ENCODE results near the gene CCDC59. TPM values are rescaled to one million over a fixed set of nuclear protein-coding genes. Genes with fewer than 3 reads are reported as not detected.
"Not testable (repeated sequence)": the region's sequence is repeated elsewhere in the genome, so short reads cannot be mapped to it uniquely, and the experiment has no call there.

CCDC59 gene, protein sequence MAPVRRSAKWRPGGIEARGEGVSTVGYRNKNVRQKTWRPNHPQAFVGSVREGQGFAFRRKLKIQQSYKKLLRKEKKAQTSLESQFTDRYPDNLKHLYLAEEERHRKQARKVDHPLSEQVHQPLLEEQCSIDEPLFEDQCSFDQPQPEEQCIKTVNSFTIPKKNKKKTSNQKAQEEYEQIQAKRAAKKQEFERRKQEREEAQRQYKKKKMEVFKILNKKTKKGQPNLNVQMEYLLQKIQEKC
- 28.1 TPM for total RNA-seq
- long read RNA-seq, transcript CCDC59-203 (4 exons, 984 nt): major isoform, 9 of 19 reads
- long read RNA-seq, transcript CCDC59-201 (4 exons, 1,983 nt): minor isoform, 8 of 19 reads
- long read RNA-seq, partial matches to known transcripts: 1 of 19 reads
- long read RNA-seq, other reads (novel, unspliced or antisense): 0 of 19 reads

DNA sequence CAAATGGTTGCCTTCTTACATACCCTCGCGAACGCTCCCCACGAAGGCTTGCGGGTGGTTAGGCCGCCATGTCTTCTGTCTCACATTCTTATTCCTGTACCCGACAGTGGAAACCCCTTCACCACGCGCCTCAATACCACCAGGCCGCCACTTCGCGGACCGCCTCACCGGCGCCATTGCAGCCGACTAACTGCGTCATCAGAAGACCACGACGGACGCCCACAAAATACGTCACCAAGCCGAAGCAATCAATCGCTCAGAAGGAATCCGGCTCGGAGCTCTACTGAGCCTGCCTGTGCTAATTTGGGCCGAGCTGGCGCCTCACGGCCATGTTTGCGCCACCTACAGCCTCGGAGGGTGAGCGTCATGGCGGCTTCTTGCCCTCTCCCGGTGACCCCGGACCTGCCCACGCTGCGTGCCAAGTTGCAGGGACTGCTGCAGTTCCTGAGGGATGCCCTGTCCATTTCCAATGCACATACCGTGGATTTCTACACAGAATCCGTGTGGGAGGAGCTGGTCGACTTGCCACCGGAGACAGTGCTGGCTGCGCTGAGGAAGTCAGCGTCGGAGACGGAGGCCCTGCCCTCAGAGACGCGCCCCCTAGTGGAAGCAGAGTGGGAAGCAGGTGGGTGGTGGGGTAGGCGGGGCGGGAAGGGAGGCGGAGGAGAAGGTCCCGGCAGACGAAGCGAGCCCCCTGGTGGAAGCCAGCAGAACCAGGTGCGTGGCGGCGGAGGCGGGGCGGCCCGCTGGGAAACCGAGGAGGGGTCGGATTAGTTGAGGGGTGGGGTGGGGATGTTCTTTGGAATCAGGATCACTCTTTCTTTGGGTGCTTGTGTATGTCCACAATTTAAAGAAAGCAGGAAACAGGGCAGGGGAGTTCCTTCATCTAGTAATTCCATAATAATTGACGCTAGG lies at the start of gene CCDC59, which contains the start of gene METTL25:
TSS of gene CCDC59 (minus strand) at position 188 of the 915 bp plus-strand sequence. CDS start at position 177, 11 bp downstream.
TSS of gene METTL25 (plus strand) at position 330 of the 915 bp plus-strand sequence. CDS start at position 367, 37 bp downstream.
- DNase-seq (peak; percentile 97), ATAC-seq (peak; percentile 98)
- intact Hi-C loops (cut with micrococcal nuclease): no loop called here

DNA sequence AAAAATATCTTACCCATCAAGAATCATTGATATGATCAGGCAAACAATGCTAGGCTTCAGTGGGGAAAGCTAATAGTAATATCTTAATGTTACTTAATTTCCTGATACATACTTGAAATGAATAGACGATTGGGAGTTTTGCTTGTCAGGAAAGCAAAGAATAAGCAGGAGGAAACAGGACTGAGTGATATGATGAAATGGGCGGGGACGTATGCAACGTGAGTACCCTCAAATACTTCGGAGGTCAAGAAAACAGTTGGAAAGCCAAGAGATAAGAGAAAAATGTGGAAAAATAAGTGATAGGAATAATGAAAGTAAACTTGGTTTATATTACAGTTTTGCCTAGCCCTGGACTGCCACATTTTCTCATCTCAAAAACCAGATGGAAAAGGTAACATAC lies 49.3 kb upstream of the CCDC59 start:
- ATAC-seq: no peak
- DNase-seq: no peak
- intact Hi-C loops (cut with micrococcal nuclease): no loop called here

DNA sequence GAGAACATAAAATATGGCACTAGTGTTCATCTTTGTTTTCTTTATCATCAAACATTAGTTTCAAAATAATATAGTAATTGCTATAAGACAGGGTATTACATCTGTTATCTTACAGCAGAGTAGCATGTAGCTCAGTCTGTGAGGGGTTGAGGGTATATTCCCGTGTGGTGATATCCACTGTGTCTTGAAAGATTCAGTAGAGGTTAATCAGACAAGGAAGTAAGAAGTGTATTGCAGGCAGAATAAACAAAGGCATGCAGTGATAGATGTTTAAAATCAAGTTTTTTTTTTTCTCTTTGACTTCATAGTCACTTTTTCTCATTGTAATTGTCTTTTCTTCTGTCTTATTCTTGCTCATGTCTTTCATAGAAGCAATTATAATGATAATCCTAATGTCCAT lies 48.5 kb upstream of the CCDC59 start:
- intact Hi-C loops (cut with micrococcal nuclease): no loop called here
- ATAC-seq: no peak
- DNase-seq: no peak

DNA sequence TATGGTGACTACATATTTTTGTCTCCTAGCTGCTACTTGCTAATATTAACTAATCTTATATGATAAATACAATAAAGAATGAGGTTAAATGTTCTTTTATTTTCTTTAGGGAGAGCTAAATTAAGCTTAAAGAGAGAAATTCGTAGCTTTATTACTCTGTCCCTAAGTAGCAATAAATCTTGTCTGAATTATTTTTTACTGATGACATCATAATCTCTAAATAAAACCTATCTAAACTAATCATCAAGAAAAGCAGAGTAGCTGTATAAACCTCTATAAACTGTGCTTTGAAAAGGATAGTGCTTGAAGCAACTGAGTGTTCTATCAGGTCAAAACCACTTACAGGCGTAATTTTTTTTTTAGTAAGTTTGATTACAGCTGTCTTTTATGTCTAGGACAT lies 42.6 kb upstream of the CCDC59 start:
- intact Hi-C loops (cut with micrococcal nuclease): no loop called here
- ATAC-seq (no peak), DNase-seq (no peak)

DNA sequence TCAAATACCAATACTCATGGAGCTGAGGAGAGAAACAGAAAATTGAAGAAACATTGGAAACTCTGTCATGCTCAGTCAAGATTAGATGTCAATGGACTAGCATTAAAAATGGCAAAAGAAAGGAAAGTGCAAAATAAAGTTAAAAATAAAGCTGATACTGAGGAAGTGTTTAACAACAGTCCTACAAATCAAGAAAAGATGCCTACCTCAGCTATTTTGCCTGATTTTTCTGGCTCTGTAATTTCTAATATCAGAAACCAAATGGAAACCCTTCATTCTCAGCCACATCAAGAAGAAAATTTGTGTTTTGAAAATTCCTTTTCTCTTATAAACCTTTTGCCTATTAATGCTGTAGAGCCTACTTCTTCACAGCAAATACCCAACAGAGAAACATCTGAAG lies 40.7 kb upstream of the CCDC59 start:
- ATAC-seq (no peak), DNase-seq (no peak)
- intact Hi-C loops (cut with micrococcal nuclease): no loop called here

DNA sequence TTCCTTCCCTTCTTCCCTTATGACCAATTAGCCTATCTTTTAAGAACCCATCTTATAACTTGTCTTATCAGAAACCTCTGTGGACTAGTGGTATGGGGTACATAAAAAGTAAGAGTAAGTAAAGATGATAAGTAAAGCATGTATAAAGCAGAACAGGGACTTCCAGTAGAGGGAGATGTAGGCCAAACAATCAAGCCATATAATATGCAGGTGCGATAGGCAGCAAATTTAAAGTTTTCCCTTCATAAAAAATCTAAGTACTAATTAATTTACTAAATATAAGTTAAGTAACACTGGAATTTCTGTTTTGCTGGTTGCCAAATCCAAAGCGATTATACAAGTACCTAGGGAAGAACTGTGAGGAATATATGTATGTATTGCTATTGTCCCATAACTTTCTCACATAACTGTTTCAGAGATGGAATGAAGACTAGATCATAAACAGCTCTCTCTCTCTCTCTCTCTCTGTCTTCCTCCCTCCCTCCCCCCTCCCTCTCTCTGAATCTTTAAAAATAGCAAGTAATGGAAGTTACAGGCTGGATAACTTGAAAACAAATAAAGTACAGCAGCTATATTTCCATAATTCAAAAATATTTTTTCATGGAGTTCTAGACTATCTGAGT lies 25.9 kb upstream of the CCDC59 start:
- intact Hi-C loops (cut with micrococcal nuclease): no loop called here
- ATAC-seq: no peak
- DNase-seq: no peak

DNA sequence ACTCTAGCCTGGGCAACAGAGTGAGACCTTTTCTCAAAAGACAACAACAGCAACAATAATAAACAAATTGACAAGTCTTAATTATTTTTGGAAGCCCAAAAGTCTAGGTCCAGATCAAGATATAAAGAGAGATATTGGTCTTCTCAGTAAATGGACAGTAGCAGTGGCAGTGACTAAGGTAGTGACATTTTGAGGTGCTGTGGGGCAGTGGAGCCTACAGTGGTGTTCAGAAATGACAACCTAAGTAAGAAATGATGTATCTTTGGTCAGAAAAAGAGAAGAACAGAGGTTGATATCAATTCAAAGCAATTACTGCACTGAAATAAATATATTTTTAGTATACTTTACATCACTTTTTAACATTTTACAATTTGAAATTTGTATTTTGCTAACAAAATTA lies 20.8 kb upstream of the CCDC59 start:
- no peak for ATAC-seq
- intact Hi-C loops (cut with micrococcal nuclease): no loop called here

DNA sequence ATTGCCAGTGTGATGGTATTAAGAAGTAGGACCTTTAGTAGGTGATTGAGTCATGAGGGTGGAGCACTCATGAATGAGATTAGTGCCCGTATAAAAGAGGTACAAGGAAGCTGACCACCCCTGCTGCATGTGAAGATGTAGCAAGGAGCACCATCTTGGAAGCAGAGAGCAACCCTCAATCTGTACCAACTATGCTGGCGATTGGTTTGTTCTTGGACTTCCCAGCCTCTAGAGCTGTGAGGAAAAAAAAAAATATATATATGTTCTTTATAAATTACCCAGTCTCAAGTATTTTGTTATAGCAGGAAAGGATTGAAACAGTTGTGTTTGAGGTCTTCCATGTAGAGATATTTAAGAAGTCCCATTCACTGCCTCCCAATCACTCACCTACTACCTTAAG lies 17.0 kb upstream of the CCDC59 start:
- DNase-seq: no peak
- no peak for ATAC-seq
- intact Hi-C loops (cut with micrococcal nuclease): no loop called here

More for the DNA sequence above, 20.8 kb upstream of the CCDC59 start:
- no peak for DNase-seq

DNA sequence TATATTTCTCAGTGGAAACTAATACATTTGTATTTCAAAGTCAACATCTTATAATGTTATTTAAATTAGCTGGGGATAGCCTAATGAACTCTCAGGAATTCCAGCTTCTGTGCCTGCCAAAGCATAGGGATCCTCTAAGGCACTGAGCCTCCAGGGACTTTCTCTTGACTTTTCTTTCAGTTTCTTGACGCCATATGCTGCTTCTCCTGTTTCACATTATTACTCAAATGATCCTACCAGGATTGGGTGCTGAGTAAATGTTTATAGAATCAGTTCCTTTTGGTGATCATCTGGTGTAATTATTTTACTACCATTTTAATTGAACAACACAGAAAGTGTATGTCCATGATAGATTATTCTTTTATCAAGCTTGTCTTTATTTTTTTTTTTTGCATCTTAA lies 8.0 kb upstream of the CCDC59 start:
- intact Hi-C loops (cut with micrococcal nuclease): no loop called here
- no peak for ATAC-seq
- no peak for DNase-seq

DNA sequence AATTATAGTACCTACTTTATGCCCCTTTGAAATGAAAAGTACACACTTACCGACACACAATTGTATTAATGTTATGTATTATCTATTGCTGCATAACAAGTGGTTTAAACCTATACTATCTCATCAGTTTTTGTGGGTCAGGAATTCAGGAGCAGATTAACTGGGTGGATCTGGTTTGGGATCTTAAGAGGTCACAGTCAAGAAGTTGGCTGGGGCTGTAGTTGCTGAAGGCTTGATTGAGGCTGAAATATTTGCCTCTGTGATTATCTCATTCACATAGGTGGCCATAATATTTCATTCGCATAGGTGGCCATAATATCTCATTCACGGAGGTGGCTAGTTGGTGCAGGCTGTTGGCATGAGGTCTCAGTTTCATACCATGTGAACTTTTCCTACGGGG lies 5.8 kb upstream of the CCDC59 start:
- ATAC-seq (peak; percentile 46), DNase-seq (no peak)
- intact Hi-C loops (cut with micrococcal nuclease): no loop called here

DNA sequence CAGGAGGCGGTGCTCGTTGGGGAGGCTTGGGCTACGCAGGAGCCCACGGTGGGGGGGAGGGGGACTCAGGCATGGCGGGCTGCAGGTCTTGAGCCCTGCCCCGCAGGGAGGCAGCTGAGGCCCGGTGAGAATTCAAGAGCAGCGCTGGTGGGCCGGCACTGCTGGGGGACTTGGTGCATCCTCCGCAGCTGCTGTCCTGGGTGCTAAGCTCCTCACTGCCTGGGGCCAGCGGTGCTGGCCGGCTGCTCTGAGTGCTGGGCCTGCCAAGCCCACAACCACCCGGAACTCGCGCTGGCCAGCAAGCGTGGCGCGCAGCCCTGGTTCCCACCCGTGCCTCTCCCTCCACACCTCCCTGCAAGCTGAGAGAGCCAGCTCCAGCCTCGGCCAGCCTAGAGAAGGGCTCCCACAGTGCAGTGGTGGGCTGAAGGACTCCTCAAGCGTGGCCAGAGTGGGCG lies 3.3 kb upstream of the CCDC59 start:
- intact Hi-C loops (cut with micrococcal nuclease): no loop called here
- DNase-seq (peak; percentile 26), ATAC-seq (no peak)

DNA sequence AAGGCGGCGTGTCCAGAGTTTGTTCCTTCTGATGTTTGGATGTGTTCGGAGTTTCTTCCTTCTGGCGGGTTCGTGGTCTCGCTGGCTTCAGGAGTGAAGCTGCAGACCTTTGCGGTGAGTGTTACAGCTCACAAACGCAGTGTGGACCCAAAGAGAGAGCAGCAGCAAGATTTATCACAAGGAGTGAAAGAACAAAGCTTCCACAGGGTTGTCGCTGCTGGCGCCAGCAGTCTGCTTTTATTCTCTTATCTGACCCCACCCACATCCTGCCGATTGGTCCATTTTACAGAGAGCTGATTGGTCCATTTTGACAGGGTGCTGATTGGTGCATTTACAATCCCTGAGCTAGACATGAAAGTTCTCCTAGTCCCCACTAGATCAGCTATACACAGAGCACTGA lies 2.6 kb upstream of the CCDC59 start:
- ATAC-seq; DNase-seq; intact Hi-C loops (cut with micrococcal nuclease): not testable (repeated sequence)

DNA sequence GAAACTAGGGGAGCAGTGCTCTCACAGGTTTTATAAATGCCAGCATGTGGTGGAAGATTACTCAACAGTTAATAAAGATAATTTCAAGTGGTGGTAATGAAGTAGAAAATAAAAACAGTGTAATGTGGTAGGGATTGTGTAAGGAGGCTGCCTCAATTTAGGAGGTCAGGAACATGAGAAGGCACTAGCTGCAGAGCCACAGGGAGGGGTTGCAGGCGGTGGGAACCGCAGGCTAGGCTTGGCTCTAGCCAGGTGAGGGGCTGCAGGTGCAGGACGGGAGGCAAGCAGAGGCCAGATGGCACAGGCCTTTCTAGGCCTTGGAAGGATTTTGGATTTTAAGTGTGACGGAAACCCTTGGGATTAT lies 910 bp upstream of the CCDC59 start:
- intact Hi-C loops (cut with micrococcal nuclease): no loop called here
- peak; percentile 25 for ATAC-seq
- DNase-seq: no peak

DNA sequence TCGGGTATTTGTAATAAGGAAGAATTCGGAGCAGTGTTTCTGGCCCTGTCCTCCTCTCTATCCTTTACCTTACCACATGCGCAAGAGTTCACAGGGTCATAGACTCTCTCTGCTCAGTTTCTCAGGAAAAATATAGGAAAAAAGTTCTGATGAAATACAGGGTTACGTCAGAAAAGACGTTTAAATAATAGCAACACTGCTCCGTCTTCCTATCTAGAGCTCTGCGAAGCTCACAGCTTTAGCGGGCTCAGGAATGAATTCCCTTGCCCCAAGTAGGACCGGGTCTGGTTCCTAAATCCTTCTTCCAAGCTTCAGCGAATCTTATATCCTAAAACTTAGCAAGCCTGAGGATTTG lies 365 bp downstream of the CCDC59 start:
- ATAC-seq: no peak
- DNase-seq: no peak
- intact Hi-C loops (cut with micrococcal nuclease): no loop called here

DNA sequence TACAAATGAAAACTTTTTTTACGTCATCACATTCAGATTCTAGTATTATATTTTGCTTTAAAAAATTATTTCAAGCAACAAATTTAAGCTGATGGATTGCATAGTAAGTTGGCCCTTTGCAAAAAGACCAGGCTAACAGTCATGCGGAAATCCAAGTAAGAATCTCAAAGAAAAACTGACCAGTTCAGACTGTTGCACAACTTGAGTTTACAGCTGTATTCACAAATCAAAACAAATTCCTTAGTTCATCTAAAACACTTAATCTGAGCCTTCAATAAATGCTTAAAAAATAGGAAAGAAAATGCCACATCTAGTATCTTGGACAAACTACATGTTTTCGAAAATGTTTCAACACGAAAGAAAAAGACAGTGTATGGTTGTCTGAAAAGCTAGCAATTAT lies 847 bp downstream of the CCDC59 start:
- ATAC-seq (no peak), DNase-seq (no peak)
- intact Hi-C loops (cut with micrococcal nuclease): no loop called here

DNA sequence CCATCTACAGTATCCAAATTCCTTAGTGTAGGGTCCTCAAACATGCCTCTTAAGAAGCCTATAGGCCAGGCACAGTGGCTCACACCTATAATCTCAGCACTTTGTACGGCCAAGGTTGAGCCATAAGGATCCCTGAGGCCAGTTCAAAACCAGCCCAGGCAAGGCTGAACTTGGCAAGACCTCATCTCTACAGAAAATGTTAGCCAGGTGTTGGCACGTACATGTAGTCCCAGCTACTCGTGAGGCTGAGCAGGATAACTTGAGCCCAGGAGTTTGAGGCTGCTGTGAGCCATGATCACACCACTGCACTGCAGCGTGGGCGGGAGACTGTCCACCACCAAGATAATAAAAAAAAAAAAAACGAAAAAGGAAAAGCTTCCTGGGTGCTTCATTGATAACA lies 6.8 kb downstream of the CCDC59 start:
- intact Hi-C loops (cut with micrococcal nuclease): no loop called here
- ATAC-seq (peak; percentile 26), DNase-seq (no peak)

DNA sequence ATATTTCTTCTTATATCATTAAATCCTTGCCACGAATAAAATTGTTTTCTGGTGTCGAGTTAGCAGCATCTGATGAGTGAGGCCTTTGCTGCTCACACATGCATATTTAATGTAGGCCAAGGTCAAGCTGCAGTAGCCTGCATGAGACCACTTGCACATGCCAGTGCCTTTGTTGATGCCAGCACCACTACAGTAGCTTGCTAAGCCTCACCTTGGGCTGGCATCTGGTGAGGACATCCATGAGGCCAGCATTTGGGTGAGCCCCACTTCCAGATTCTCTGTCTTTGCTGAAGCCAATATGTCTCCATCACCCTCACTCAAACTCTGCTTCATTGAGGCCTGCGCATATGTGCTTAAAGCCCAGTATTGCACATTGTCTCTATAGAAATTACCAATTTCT lies 8.0 kb downstream of the CCDC59 start:
- DNase-seq (no peak), ATAC-seq (no peak)
- intact Hi-C loops (cut with micrococcal nuclease): no loop called here

DNA sequence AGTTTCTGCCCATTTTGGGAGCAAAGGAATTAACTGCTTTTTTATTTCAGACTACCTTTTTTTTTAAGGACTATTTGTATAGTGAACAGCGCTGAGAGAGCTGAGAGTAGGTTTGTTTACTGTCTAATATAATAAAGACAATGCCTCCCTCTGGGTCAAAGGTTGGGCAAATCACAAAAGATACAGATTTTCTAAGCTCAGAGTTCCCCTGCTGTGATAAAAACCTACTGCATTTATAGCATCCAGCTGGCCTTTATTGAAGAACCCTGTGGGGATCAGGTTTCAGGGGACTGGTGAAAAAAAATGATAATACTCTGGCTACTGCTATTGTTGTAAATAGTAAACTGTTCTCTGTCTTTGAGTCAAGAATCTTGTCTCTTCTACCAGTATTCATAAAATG lies 28.7 kb downstream of the CCDC59 start:
- intact Hi-C loops (cut with micrococcal nuclease): loop anchor here (10.0 kb wide), 1 partner anchor 675 kb away; no protein-coding TSS in a partner anchor
- ATAC-seq (no peak), DNase-seq (no peak)

DNA sequence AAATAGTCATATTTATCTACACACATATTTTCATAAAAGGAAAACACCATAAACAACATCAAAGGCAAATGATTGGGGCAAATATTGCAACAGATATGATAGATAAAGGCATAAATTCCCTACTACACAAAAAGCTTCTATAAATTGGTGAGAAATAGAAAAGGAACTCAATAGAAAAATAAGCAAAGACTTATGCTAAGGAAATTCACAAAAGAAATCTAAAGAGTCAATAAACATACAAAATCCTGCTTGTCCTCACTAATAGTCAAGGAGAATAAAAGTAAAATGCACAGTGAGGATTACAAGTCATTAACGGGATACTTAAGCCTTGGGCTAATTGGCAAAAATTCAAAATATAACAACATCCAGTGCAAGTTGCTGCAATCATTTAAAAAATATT lies 30.3 kb downstream of the CCDC59 start:
- intact Hi-C loops (cut with micrococcal nuclease): loop anchor here (10.0 kb wide), 1 partner anchor 673 kb away; no protein-coding TSS in a partner anchor
- DNase-seq: no peak
- ATAC-seq: no peak

Measured in left ventricle myocardium superior (tissue), 1 donor.